Left forelimb (tissue), 1 donor: ENCODE data around the gene ZNF438.
"Not testable (repeated sequence)": the region's sequence is repeated elsewhere in the genome, so short reads cannot be mapped to it uniquely, and the experiment has no call there.

Experiments used
- DNase-seq: peaks from one replicate; pipeline ENCODE4 v3.0.0-alpha.2; 2018; ENCODE audit warnings: low spot score

ZNF438 gene

DNA sequence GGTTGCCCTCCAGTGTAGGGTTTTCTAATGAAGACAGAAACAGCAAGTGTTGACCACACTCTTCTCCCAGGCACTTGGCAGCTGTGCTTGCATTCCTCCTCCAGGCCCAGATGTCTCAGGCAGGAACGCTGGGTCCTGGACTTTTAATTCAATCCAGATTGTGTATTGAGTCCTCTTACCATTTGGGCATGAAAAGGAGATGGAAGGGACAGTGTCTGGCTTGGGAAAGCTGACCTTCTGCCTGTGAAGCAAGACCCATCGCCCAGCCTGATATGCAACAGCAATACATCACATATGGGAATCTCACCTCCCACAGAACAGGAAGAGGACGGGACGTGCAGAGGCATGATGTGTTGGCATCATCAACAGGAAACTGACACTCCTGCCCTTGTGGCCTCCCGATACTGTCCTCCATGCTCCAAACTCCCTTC, 227.8 kb downstream of the ZNF438 start:
- no peak for DNase-seq

DNA sequence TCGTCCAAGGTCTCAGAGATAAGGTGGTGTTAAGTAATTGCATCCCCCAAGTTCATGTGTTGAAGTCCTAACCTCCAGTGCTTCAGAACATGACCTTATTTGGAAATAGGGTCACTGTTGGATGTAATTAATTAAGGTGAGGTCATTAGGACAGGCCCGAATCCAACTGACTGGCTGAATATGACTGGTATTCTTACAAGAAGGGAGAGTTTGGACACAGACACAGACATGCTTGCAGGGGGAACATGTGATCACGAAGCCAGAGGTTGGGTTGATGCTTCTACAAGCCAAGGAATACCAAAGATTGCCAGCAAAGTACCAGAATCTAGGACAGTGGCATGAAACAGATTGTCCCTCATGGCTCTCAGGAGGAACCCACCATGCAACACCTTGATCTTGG, 228.6 kb downstream of the ZNF438 start:
- no peak for DNase-seq

- DNase-seq, result no peak
Observed at GRCh38 chr10:30800368-30800767, 231.3 kb downstream of the ZNF438 start.

GRCh38 chr10:30798646-30799185, 232.9 kb downstream of the ZNF438 start:
- DNase-seq, result no peak

GRCh38 chr10:30795024-30795423, 236.6 kb downstream of the ZNF438 start:
- not testable (repeated sequence) for DNase-seq
